Stimulated activated CD4-positive, alpha-beta T cell treated with anti-CD3 and anti-CD28 coated beads, Interleukin-1b, Interleukin-23, amount 100 ng/mL, for 1 hour (primary cell): Measurements from ENCODE around the gene CLCN6.
"Not testable (repeated sequence)": the region's sequence is repeated elsewhere in the genome, so short reads cannot be mapped to it uniquely, and the experiment has no call there.

Source experiments
- DNase-seq, 2 donors: peaks; one replicate each; pipeline ENCODE4 v3.0.0-alpha.2; 2020; ENCODE audit warnings: low read depth in 2 of 2

The CLCN6 gene

GRCh38 chr1:11796036-11796828 lies 9.8 kb upstream of the CLCN6 start:
- no peak for DNase-seq

- no peak for DNase-seq
Measured at GRCh38 chr1:11797525-11798216, 8.3 kb upstream of the CLCN6 start.

- DNase-seq: no peak
Measured at GRCh38 chr1:11799099-11799498, 6.9 kb upstream of the CLCN6 start.

GRCh38 chr1:11799896-11800295 lies 6.1 kb upstream of the CLCN6 start:
- no peak for DNase-seq

GRCh38 chr1:11800391-11800755 lies 5.6 kb upstream of the CLCN6 start:
- no peak for DNase-seq

- no peak for DNase-seq
Measured at GRCh38 chr1:11800756-11801433, 5.1 kb upstream of the CLCN6 start.

GRCh38 chr1:11802616-11802972 lies 3.4 kb upstream of the CLCN6 start:
- DNase-seq: no peak

GRCh38 chr1:11802973-11803885 lies 2.8 kb upstream of the CLCN6 start:
- peak; percentile 29 to 45 for DNase-seq

GRCh38 chr1:11803924-11804665 lies 1.9 kb upstream of the CLCN6 start:
- DNase-seq: not testable (repeated sequence)

- DNase-seq: no peak
Measured at GRCh38 chr1:11804666-11805421, 1.1 kb upstream of the CLCN6 start.

- DNase-seq: peak; percentile 37 to 44
Measured at GRCh38 chr1:11806307-11806936, 431 bp downstream of the CLCN6 start.

- DNase-seq: no peak
Measured at GRCh38 chr1:11807133-11807532, 1.1 kb downstream of the CLCN6 start.

GRCh38 chr1:11813021-11813420 lies 7.0 kb downstream of the CLCN6 start:
- no peak for DNase-seq

GRCh38 chr1:11817192-11817591 lies 11.2 kb downstream of the CLCN6 start:
- DNase-seq: no peak

- no peak for DNase-seq
Measured at GRCh38 chr1:11822091-11822490, 16.1 kb downstream of the CLCN6 start.

- DNase-seq: no peak
Measured at GRCh38 chr1:11823366-11824137, 17.6 kb downstream of the CLCN6 start.

GRCh38 chr1:11825131-11825530 lies 19.1 kb downstream of the CLCN6 start:
- no peak for DNase-seq

- DNase-seq: no peak
Measured at GRCh38 chr1:11826946-11827345, 21.0 kb downstream of the CLCN6 start.

- DNase-seq: no peak
Measured at GRCh38 chr1:11828511-11828910, 22.5 kb downstream of the CLCN6 start.
